ENCODE results near the gene HOXB1. TPM values are rescaled to one million over a fixed set of nuclear protein-coding genes. Genes with fewer than 3 reads are reported as not detected.

HOXB1 gene
- total and polyA plus RNA-seq, 2 of the 8 experiments (the other 6 are each of a cell fraction or from before 2014, with no cell fraction given) = not detected

DNA sequence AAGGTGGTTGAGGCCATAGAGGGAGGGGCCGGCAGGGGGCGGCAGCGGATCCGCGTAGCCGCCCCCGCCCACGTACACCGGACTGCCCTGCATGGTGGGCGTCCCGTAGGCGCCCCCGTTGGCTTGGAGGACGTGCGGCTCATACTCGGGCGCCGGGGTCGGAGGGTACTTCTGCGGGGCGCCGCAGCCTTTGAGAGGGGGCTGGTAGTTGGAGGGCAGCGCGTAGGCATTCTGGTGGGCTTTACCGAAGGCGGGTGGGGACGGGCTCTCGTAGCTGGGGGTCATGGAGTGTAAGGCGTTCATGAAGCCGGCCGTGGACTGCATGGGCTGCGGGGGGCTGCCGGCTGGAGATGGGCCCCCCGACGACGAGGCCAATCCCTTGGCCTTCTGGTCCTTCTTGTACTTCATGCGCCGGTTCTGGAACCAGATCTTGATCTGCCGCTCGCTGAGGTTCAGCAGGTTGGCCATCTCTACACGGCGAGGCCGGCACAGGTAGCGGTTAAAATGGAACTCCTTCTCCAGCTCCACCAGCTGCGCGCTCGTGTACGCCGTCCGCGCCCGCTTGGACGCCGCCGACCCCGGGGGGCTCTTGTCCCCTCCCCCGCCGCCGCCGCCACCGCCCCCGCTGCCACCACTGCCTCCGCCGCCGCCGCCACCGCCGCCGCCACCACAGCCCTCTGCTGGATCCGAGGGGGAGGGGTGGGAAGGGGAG is 19.8 kb upstream of the HOXB1 start:
- no peak for FAIRE-seq
- H3K4me1 ChIP-seq (replicated peaks in 1 of 4; ENCODE audit: control insufficient read depth in 3 of 4, insufficient read depth in 4 of 4, low read length in 3 of 4) = peaks cover 7 to 29% (median 12%) of the 10 kb centered on the region in 4 experiments
- no peak overlapping the region for H3K23ac ChIP-seq (ENCODE audit: insufficient read length)
- peaks cover 95 to 100% (median 98%) of the 10 kb centered on the region in 4 experiments for H3K27me3 ChIP-seq (replicated peaks in 1 of 4; ENCODE audit: control insufficient read depth in 3 of 4, extremely low read depth in 1 of 4, insufficient read depth in 3 of 4, low read length in 3 of 4)
- peaks cover 18 to 21% of the 10 kb centered on the region in 2 experiments for H4K20me1 ChIP-seq (replicated peaks in 1 of 2; ENCODE audit: control insufficient read depth in 1 of 2, insufficient read depth in 2 of 2, low read length in 2 of 2)
- no peaks in the 10 kb centered on the region for H3K9me3 ChIP-seq (ENCODE audit: insufficient read depth in 2 of 2, low read depth in 1 of 2, low read length in 1 of 2)
- no peak overlapping the region; the same call in 1 of the 2 replicates for H4K8ac ChIP-seq (ENCODE audit: extremely low read depth, insufficient read depth, low read length)
- no peak overlapping the region for H3K18ac ChIP-seq (ENCODE audit: extremely low read depth, low read length)
- no peak overlapping the region for H2BK120ac ChIP-seq (replicated peaks; ENCODE audit: low read depth, low read length)
- H2BK12ac ChIP-seq (ENCODE audit: low read depth, low read length) = no peak overlapping the region
- H3K56ac ChIP-seq (replicated peaks; ENCODE audit: insufficient read length, low read depth, low read length) = no peak overlapping the region
- H3K9ac ChIP-seq (replicated peaks in 1 of 4; ENCODE audit: extremely low read depth in 1 of 4, low read depth in 3 of 4, low read length in 3 of 4) = no peak overlapping the region
- DNase-seq (ENCODE audit: low read depth in 1 of 2, low spot score in 2 of 2) = no peak
- no peak overlapping the region for H2BK5ac ChIP-seq (ENCODE audit: low read depth, low read length)
- H3K4me2 ChIP-seq (ENCODE audit: insufficient read depth in 1 of 2, low read depth in 2 of 2, low read length in 2 of 2) = peak overlapping the region; percentile 20 to 40; a peak in 3 of 4 replicates
- peaks cover 0 to 3% (median 0%) of the 10 kb centered on the region in 4 experiments; a peak in 1 of 8 replicates for H3K36me3 ChIP-seq (ENCODE audit: control insufficient read depth in 2 of 4, insufficient read depth in 4 of 4, low read length in 3 of 4)
- H3K14ac ChIP-seq (ENCODE audit: insufficient read length) = no peak overlapping the region
- H2AK5ac ChIP-seq (ENCODE audit: low read depth, low read length) = no peak overlapping the region
- H3K27ac ChIP-seq (ENCODE audit: low read depth, low read length) = no peak overlapping the region
- no peaks in the 10 kb centered on the region; the same call in 1 of the 2 replicates for H3K23me2 ChIP-seq (ENCODE audit: low read depth, low read length)
- H3K79me2 ChIP-seq (ENCODE audit: control insufficient read depth in 1 of 2, insufficient read depth in 2 of 2, low read length in 2 of 2) = no peaks in the 10 kb centered on the region
- H3K4me3 ChIP-seq (ENCODE audit: extremely low read depth in 1 of 4, insufficient read depth in 2 of 4, low read depth in 3 of 4, low read length in 4 of 4) = peak overlapping the region in 1 of 4 experiments; percentile 12; a peak in 1 of 8 replicates
- no peak overlapping the region for H2BK20ac ChIP-seq (ENCODE audit: low read length)
- ChIA-PET CTCF (ENCODE audit: partially characterized antibody) (interaction anchor here (0.7 to 6.6 kb wide), 16 partner anchors 9 to 90 kb away, joined by 3 to 53 read pairs (median 5); partner anchors contain the start of genes HOXB1, HOXB3 and HOXB5), POLR2A (ENCODE audit: partially characterized antibody) (no interaction called here)
- H2BK15ac ChIP-seq (ENCODE audit: low read length) = no peak overlapping the region
- no peak overlapping the region for H3K4ac ChIP-seq (replicated peaks; ENCODE audit: insufficient read length, low read depth, low read length)
- no peak overlapping the region for H4K5ac ChIP-seq (ENCODE audit: insufficient read length, low read depth, low read length)
- no peak overlapping the region for H4K91ac ChIP-seq (replicated peaks; ENCODE audit: insufficient read length, low read length)
- 5% methylated on average over 39 of the region's 70 CpGs; no CpG with 5 or more reads in 1 of the 2 experiments for WGBS, 2 experiments (ENCODE audit: extremely low coverage in 1 of 2, insufficient coverage in 1 of 2, insufficient read length in 1 of 2, insufficient replicate concordance in 2 of 2, low coverage in 1 of 2, low lambda C conversion rate in 2 of 2, missing lambda C conversion rate in 1 of 2)
- H3K79me1 ChIP-seq (ENCODE audit: low read depth, low read length) = no peaks in the 10 kb centered on the region
- H2AFZ ChIP-seq (ENCODE audit: low read length) = no peak overlapping the region
- TF ChIP-seq USF2 (IDR thresholded peaks at IDR 0.05; ENCODE audit: low read length) = no peak
- no peak for TF ChIP-seq BCL11A (IDR thresholded peaks at IDR 0.05; ENCODE audit: low read depth in 2 of 2, low read length in 2 of 2)
- peak; percentile 92 for TF ChIP-seq EGR1 (IDR thresholded peaks at IDR 0.05; ENCODE audit: borderline replicate concordance, low read depth, low read length)
- TF ChIP-seq ZNF274 (IDR thresholded peaks at IDR 0.05; ENCODE audit: borderline replicate concordance, extremely low read depth, low read length) = no peak
- TF ChIP-seq RNF2 (IDR thresholded peaks at IDR 0.05; ENCODE audit: borderline replicate concordance, low read depth, low read length, missing control alignments, poor library complexity, severe bottlenecking) = peak; percentile 75
- no peak for TF ChIP-seq KDM5A (IDR thresholded peaks at IDR 0.05; ENCODE audit: low read length)
- TF ChIP-seq JUN (IDR thresholded peaks at IDR 0.05; ENCODE audit: low read depth, low read length) = no peak
- TF ChIP-seq SUZ12 (IDR thresholded peaks at IDR 0.05; ENCODE audit: low read length) = peak; percentile 92
- no peak for TF ChIP-seq CHD2 (IDR thresholded peaks at IDR 0.05; ENCODE audit: low read length)
- peak in 1 of 2 experiments; percentile 43; a peak in 1 of 4 replicates for TF ChIP-seq RAD21 (IDR thresholded peaks at IDR 0.05 in 1 of 2, conservative IDR thresholded peaks at IDR 0.05 in 1 of 2; ENCODE audit: low read depth in 2 of 2, low read length in 2 of 2)
